ENCODE data around the gene TRPM3. TPM values are rescaled to one million over a fixed set of nuclear protein-coding genes. Genes with fewer than 3 reads are reported as not detected.

The TRPM3 gene
- total RNA-seq, 1 donor from 2014 or later: 0.15 TPM

DNA sequence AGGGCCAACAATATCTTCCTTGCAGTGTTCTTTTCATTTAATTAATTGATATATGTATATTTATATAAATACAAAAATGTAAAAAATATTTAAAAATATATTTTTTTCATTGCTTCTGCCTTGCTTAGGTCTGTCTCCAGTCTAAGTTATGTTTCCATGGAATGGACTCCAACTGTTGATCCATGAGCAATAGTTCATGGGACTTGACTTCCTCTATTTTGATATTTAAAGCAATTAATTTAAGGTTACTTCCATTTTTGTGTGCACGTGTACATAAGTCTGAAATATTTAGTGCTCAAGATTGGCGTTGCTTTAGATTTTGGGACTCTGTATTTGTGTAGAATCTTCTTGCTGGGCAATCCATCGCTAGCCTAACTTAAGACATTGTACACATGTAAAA, 551.6 kb downstream of the TRPM3 start:
- DNase-seq: no peak
- Histone ChIP-seq H3K27me3 (ENCODE audit: low read depth) (no peaks in the 10 kb centered on the region), H3K4me3 (no peak overlapping the region), H3K27ac (no peak overlapping the region), H3K9me3 (no peaks in the 10 kb centered on the region), H3K36me3 (no peaks in the 10 kb centered on the region), H3K4me1 (peaks cover 8% of the 10 kb centered on the region)
- intact Hi-C loops (cut with DNase I): no loop called here
- no peak for TF ChIP-seq CTCF (IDR thresholded peaks at IDR 0.05)
- ATAC-seq: no peak

- Histone ChIP-seq H3K27ac (no peak overlapping the region), H3K27me3 (ENCODE audit: low read depth) (no peaks in the 10 kb centered on the region), H3K9me3 (no peaks in the 10 kb centered on the region), H3K4me3 (no peak overlapping the region), H3K36me3 (no peaks in the 10 kb centered on the region), H3K4me1 (peaks cover 7% of the 10 kb centered on the region)
- ATAC-seq: peak; percentile 28 to 39
- intact Hi-C loops (cut with DNase I): no loop called here
- no peak for TF ChIP-seq CTCF (IDR thresholded peaks at IDR 0.05)
- DNase-seq: no peak
Observed at GRCh38 chr9:70569070-70569772, 552.2 kb downstream of the TRPM3 start.

DNA sequence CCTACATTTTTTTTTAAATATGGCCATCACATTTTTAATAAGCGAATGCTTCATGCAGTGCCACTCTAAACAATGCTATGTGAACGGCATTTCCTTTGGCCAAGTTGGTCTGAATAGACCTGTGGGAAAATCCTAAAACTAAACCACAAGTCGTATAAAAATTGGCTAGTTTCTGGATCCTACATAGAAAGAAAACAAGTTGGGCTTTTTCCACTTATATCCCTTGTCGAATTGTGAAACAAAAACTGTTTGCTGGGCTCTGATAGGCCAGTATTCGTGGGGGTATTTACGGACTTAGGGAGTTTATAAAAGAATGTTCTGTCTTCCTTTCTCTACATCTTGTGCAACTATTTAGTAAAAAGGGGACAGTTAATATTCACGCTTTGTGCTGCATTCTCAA, 553.9 kb downstream of the TRPM3 start:
- DNase-seq (no peak), ATAC-seq (no peak)
- intact Hi-C loops (cut with DNase I): no loop called here
- no peak for TF ChIP-seq CTCF (IDR thresholded peaks at IDR 0.05)
- Histone ChIP-seq H3K9me3 (no peaks in the 10 kb centered on the region), H3K36me3 (no peaks in the 10 kb centered on the region), H3K27ac (no peak overlapping the region), H3K4me3 (no peak overlapping the region), H3K27me3 (ENCODE audit: low read depth) (no peaks in the 10 kb centered on the region), H3K4me1 (peaks cover 21% of the 10 kb centered on the region)

DNA sequence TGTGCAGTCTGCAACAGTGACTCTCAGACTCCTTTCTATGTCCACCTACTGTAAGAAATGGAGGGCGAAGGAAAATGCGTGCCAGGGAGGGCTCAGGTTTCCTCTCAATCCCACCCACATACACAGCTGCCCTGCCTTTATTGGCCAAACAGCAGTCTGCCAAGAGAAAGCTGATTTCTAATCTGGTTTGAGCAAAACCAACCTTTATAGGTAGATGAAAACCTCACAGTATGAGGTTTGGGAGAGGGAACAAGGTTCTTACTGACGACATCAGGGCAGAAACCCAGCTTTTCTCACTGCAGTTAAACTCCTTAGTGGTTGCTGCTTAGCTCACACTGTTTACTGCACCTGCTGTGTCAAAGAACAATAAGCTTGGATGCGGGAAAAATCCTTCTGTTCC, 554.7 kb downstream of the TRPM3 start:
- no peak for ATAC-seq

DNA sequence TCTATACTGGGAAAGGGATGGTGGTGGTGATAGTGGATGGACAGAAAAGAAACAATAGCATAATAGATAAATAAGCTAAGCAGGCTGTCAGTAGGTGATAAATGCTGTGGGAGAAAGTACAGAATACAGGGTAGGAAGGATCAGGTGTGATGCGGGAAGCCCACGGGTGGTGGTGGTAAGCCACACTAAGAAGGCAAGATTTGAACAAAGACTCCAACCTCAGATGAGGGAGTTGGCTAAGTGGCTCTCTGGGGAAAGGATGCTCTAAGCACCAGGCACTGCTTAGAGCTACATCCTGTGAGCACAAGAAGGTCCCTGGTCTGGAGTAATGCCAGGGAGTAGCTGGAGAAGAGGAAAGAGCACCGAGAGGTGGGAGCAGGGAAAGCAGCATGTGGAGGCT, 555.4 kb downstream of the TRPM3 start:
- Histone ChIP-seq H3K27me3 (ENCODE audit: low read depth) (no peaks in the 10 kb centered on the region), H3K9me3 (no peaks in the 10 kb centered on the region), H3K4me3 (no peak overlapping the region), H3K36me3 (no peaks in the 10 kb centered on the region), H3K27ac (no peak overlapping the region), H3K4me1 (peaks cover 23% of the 10 kb centered on the region)
- DNase-seq (no peak), ATAC-seq (no peak)
- no peak for TF ChIP-seq CTCF (IDR thresholded peaks at IDR 0.05)
- intact Hi-C loops (cut with DNase I): no loop called here

More for the DNA sequence above, 554.7 kb downstream of the TRPM3 start:
- H3K27me3 ChIP-seq (ENCODE audit: low read depth): no peaks in the 10 kb centered on the region
- peaks cover 23% of the 10 kb centered on the region for H3K4me1 ChIP-seq
- no peak overlapping the region for H3K27ac ChIP-seq
- intact Hi-C loops (cut with DNase I): no loop called here
- H3K9me3 ChIP-seq: no peaks in the 10 kb centered on the region
- no peaks in the 10 kb centered on the region for H3K36me3 ChIP-seq
- TF ChIP-seq CTCF (IDR thresholded peaks at IDR 0.05): no peak
- no peak for DNase-seq
- no peak overlapping the region for H3K4me3 ChIP-seq
